Right lobe of liver (tissue), 4 donors: ENCODE data around the gene TDRD7.

Experiments
- CTCF ChIP-seq, 4 donors: fragments of 200-600 bp in 3 of 4; fragments of 450-650 bp in 1 of 4; IDR thresholded peaks; one replicate each; pipeline versions ENCODE4 v1.5.1 to v1.8.0; 2016 to 2022; ENCODE audit warnings: antibody characterized with exemption in 4 of 4, mild to moderate bottlenecking in 2 of 4
- POLR2A ChIP-seq: fragments of 450-650 bp; IDR thresholded peaks from one replicate; pipeline ENCODE4 v1.6.1; 2017; ENCODE audit warnings: antibody characterized with exemption, mild to moderate bottlenecking
- donor health status: DM: no; HTN: no; CAD: no.
- donor health status: DM: no; HTN: no; CAD: no.
- donor health status: DM: no; HTN: yes; CAD: no.

- TF ChIP-seq CTCF (IDR thresholded peaks at IDR 0.05) (no peak), POLR2A (no peak)
Observed at GRCh38 chr9:97512966-97513560, 101.2 kb downstream of the TDRD7 start.
